Astrocyte (in vitro differentiated cells and primary cell): ENCODE data around the gene CCDC196. TPM values are rescaled to one million over a fixed set of nuclear protein-coding genes. Genes with fewer than 3 reads are reported as not detected.
"Not testable (repeated sequence)": the region's sequence is repeated elsewhere in the genome, so short reads cannot be mapped to it uniquely, and the experiment has no call there.

Experiments
- DNase-seq: peaks from one replicate; pipeline ENCODE4 v3.0.0-alpha.2; 2010; ENCODE audit warnings: low read depth
- FAIRE-seq: peaks from 2 replicates; lab custom pipeline; 2011; peaks lifted over from hg19 to GRCh38; lab: Jason Lieb, UNC
- H2AFZ ChIP-seq: 2 replicates; pipeline ENCODE4 v1.6.0; 2012; ENCODE audit warnings: low read depth, low read length, inconsistent platforms
- H3K27ac ChIP-seq: 2 replicates; pipeline ENCODE4 v1.5.1; 2011; ENCODE audit warnings: low read depth, low read length, inconsistent platforms
- H3K27me3 ChIP-seq: 2 replicates; pipeline ENCODE4 v1.6.0; 2011; ENCODE audit warnings: low read length, inconsistent platforms; ENCODE audit not compliant: insufficient read depth
- H3K36me3 ChIP-seq: 2 replicates; pipeline ENCODE4 v1.5.1; 2011; ENCODE audit warnings: low read length, inconsistent platforms; ENCODE audit not compliant: insufficient read depth
- H3K4me1 ChIP-seq: 2 replicates; pipeline ENCODE4 v1.5.1; 2011; ENCODE audit warnings: low read length, inconsistent platforms; ENCODE audit not compliant: insufficient read depth
- H3K4me2 ChIP-seq: 2 replicates; pipeline ENCODE4 v1.6.0; 2012; ENCODE audit warnings: low read length, inconsistent platforms
- H3K4me3 ChIP-seq: 2 replicates; pipeline ENCODE4 v1.5.1; 2011; ENCODE audit warnings: low read depth, mild to moderate bottlenecking, low read length, inconsistent platforms; ENCODE audit not compliant: insufficient read depth
- H3K79me2 ChIP-seq: 2 replicates; pipeline ENCODE4 v1.6.0; 2012; ENCODE audit warnings: mild to moderate bottlenecking, low read length, inconsistent platforms; ENCODE audit not compliant: insufficient read depth
- H3K9ac ChIP-seq: 2 replicates; pipeline ENCODE4 v1.6.0; 2012; ENCODE audit warnings: mild to moderate bottlenecking, low read length, inconsistent platforms
- H3K9me3 ChIP-seq: 2 replicates; pipeline ENCODE4 v1.5.1; 2012; ENCODE audit warnings: low read depth, mild to moderate bottlenecking, low read length, inconsistent platforms; ENCODE audit not compliant: insufficient read depth
- H4K20me1 ChIP-seq: 2 replicates; pipeline ENCODE4 v1.6.0; 2012; ENCODE audit warnings: low read length, inconsistent platforms; ENCODE audit not compliant: insufficient read depth
- H3K27ac Mint-ChIP-seq: one replicate; pipeline ENCODE4 v1.8.0; 2021; ENCODE audit warnings: mild to moderate bottlenecking, mixed read lengths; ENCODE audit not compliant: unreplicated experiment
- H3K27me3 Mint-ChIP-seq: one replicate; pipeline ENCODE4 v1.8.0; 2021; ENCODE audit warnings: low read depth, mixed read lengths; ENCODE audit not compliant: unreplicated experiment
- H3K36me3 Mint-ChIP-seq: one replicate; pipeline ENCODE4 v1.8.0; 2021; ENCODE audit warnings: low read depth, mixed read lengths; ENCODE audit not compliant: unreplicated experiment
- H3K4me1 Mint-ChIP-seq: one replicate; pipeline ENCODE4 v1.8.0; 2021; ENCODE audit warnings: low read depth, mixed read lengths; ENCODE audit not compliant: unreplicated experiment
- H3K4me3 Mint-ChIP-seq: one replicate; pipeline ENCODE4 v1.8.0; 2021; ENCODE audit warnings: mild to moderate bottlenecking, moderate library complexity, mixed read lengths; ENCODE audit not compliant: unreplicated experiment
- H3K9me3 Mint-ChIP-seq: one replicate; pipeline ENCODE4 v1.8.0; 2021; ENCODE audit warnings: mild to moderate bottlenecking, mixed read lengths; ENCODE audit not compliant: unreplicated experiment
- EZH2 ChIP-seq: IDR thresholded peaks from 2 replicates; pipeline ENCODE4 v1.6.1; 2012; ENCODE audit warnings: mild to moderate bottlenecking, low read length, inconsistent platforms; ENCODE audit not compliant: insufficient read depth
- total RNA-seq: library from RNA; stranded (reverse); gene quantifications from 2 replicates; pipeline ENCODE4 v1.2.1, GENCODE V29; 2021
- TF ChIP-seq, protein P1 (sequence below): IDR thresholded peaks from 2 replicates; pipeline ENCODE4 v1.5.1; 2011; ENCODE audit warnings: low read depth, mild to moderate bottlenecking, inconsistent platforms, low read length, moderate library complexity; ENCODE audit not compliant: insufficient read depth

CCDC196 gene
- total RNA-seq, 1 donor from 2014 or later = not detected

DNA sequence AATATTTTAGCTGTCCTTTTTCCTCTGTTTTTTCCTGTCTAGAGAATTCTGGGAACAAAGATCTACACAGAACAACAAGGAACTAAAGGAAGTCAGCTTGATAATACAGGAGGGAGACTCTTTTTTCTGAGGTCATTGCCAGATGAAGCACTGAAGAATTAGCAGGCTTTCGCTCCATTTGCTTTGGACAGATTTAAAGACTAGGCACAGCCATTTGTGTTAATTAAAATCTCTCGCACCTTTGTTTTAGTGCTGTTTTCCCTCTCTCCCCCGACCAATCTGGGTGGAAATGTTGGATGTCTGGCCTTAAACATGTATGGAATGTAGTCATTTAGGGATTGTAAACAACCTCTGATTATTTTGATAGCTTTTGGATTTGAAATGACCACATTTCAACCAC is 12.1 kb downstream of the CCDC196 start:
- no peak overlapping the region for H3K9ac ChIP-seq
- Mint-ChIP-seq H3K27ac (no peak overlapping the region), H3K9me3 (no peaks in the 10 kb centered on the region), H3K4me3 (no peak overlapping the region), H3K36me3 (no peaks in the 10 kb centered on the region), H3K4me1 (peaks cover 2% of the 10 kb centered on the region), H3K27me3 (no peaks in the 10 kb centered on the region)
- H3K27ac ChIP-seq = no peak overlapping the region
- no peaks in the 10 kb centered on the region for H3K79me2 ChIP-seq
- H3K27me3 ChIP-seq = no peaks in the 10 kb centered on the region
- H3K36me3 ChIP-seq = no peaks in the 10 kb centered on the region
- no peaks in the 10 kb centered on the region for H4K20me1 ChIP-seq
- TF ChIP-seq EZH2 = no peak
- TF ChIP-seq, protein P1, sequence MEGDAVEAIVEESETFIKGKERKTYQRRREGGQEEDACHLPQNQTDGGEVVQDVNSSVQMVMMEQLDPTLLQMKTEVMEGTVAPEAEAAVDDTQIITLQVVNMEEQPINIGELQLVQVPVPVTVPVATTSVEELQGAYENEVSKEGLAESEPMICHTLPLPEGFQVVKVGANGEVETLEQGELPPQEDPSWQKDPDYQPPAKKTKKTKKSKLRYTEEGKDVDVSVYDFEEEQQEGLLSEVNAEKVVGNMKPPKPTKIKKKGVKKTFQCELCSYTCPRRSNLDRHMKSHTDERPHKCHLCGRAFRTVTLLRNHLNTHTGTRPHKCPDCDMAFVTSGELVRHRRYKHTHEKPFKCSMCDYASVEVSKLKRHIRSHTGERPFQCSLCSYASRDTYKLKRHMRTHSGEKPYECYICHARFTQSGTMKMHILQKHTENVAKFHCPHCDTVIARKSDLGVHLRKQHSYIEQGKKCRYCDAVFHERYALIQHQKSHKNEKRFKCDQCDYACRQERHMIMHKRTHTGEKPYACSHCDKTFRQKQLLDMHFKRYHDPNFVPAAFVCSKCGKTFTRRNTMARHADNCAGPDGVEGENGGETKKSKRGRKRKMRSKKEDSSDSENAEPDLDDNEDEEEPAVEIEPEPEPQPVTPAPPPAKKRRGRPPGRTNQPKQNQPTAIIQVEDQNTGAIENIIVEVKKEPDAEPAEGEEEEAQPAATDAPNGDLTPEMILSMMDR = no peak
- no peak for DNase-seq
- no peaks in the 10 kb centered on the region for H3K4me1 ChIP-seq
- FAIRE-seq = no peak
- no peak overlapping the region for H3K4me3 ChIP-seq
- no peak overlapping the region for H3K4me2 ChIP-seq
- H2AFZ ChIP-seq = no peak overlapping the region
- no peaks in the 10 kb centered on the region for H3K9me3 ChIP-seq

DNA sequence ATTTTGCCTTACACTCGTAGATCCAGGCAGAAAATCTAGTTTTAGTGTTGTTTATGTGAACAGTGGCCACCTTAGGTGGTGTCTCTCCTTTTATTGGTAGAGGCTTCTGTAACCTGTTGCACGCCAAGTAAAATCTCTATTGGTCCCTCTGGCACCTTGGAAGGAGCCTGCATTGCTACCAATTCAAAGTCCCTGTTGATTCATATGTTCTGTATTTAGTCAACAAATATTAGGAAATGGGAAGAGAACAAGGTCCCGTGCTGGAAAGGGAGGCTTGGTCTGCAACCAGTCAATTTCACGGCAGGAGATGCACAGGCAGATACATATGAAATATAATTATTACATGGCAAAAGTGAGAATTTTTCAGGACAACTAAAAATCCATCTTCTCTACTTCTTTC is 15.4 kb downstream of the CCDC196 start:
- FAIRE-seq = no peak
- no peaks in the 10 kb centered on the region for H3K36me3 Mint-ChIP-seq

DNA sequence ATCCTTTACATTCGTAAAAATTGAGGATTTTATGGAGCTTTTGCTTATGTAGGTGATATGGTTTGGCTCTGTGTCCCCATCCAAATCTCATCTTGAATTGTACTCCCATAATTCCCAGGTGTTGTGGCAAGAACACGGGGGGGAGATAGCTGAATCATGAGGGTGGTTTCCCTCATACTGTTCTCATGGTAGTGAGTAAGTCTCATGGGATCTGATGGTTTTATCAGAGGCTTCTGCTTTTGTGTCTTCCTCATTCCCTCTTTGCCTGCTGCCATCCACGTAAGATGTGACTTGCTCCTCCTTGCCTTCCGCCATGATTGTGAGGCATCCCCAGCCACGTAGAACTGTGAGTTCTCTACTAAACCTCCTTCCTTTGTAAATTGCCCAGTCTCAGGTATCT is 16.7 kb downstream of the CCDC196 start:
- H3K27ac Mint-ChIP-seq, H3K27me3 Mint-ChIP-seq, H3K4me3 ChIP-seq, H3K4me1 ChIP-seq, H3K36me3 ChIP-seq, H3K27ac ChIP-seq, H3K9ac ChIP-seq, DNase-seq, H3K79me2 ChIP-seq, H3K9me3 Mint-ChIP-seq, H3K4me2 ChIP-seq, FAIRE-seq, H3K4me1 Mint-ChIP-seq, H3K36me3 Mint-ChIP-seq, H2AFZ ChIP-seq, H4K20me1 ChIP-seq, H3K27me3 ChIP-seq, H3K4me3 Mint-ChIP-seq, H3K9me3 ChIP-seq: not testable (repeated sequence)

More for the DNA sequence above, 15.4 kb downstream of the CCDC196 start:
- H3K36me3 ChIP-seq = no peaks in the 10 kb centered on the region
- H3K4me3 ChIP-seq = no peak overlapping the region
- H3K79me2 ChIP-seq = no peaks in the 10 kb centered on the region
- no peaks in the 10 kb centered on the region for H3K27me3 ChIP-seq
- Mint-ChIP-seq H3K4me3 (no peak overlapping the region), H3K27me3 (no peaks in the 10 kb centered on the region), H3K27ac (no peak overlapping the region), H3K4me1 (no peaks in the 10 kb centered on the region), H3K9me3 (no peaks in the 10 kb centered on the region)
- no peaks in the 10 kb centered on the region for H4K20me1 ChIP-seq
- no peak overlapping the region for H2AFZ ChIP-seq
- no peaks in the 10 kb centered on the region for H3K9me3 ChIP-seq
- H3K27ac ChIP-seq = no peak overlapping the region
- TF ChIP-seq, protein P1 = no peak
- TF ChIP-seq EZH2 = no peak
- no peak overlapping the region for H3K4me2 ChIP-seq
- H3K4me1 ChIP-seq = no peaks in the 10 kb centered on the region
- H3K9ac ChIP-seq = no peak overlapping the region
- DNase-seq = no peak
